Measurements from ENCODE around the gene PRKD3.

DNA sequence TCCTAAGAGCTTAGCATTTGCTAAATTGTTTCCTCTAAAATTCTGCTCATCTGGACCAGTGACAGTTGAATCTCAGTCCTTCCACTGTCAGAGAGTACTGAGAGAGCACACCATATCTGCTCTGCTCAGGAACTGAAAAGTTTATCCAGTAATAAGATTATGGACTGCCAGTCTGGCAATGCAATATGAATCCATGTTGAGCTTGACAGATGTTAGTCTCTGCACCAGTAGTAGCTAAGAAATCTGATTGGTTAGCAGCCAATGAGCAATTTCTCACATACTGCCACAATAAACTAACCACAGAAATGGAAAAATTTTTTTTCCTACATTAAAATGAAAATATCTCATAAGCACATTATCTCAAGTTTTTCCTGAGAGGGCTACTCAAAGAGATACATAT is 2.3 kb downstream of the PRKD3 start:
- no peak for TF ChIP-seq EZH2 (IDR thresholded peaks at IDR 0.05; ENCODE audit: borderline replicate concordance, insufficient read depth, low read depth, low read length, poor library complexity, severe bottlenecking)
- TF ChIP-seq, protein P1, sequence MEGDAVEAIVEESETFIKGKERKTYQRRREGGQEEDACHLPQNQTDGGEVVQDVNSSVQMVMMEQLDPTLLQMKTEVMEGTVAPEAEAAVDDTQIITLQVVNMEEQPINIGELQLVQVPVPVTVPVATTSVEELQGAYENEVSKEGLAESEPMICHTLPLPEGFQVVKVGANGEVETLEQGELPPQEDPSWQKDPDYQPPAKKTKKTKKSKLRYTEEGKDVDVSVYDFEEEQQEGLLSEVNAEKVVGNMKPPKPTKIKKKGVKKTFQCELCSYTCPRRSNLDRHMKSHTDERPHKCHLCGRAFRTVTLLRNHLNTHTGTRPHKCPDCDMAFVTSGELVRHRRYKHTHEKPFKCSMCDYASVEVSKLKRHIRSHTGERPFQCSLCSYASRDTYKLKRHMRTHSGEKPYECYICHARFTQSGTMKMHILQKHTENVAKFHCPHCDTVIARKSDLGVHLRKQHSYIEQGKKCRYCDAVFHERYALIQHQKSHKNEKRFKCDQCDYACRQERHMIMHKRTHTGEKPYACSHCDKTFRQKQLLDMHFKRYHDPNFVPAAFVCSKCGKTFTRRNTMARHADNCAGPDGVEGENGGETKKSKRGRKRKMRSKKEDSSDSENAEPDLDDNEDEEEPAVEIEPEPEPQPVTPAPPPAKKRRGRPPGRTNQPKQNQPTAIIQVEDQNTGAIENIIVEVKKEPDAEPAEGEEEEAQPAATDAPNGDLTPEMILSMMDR (IDR thresholded peaks at IDR 0.05), result no peak

Measured in B cell (primary cell).